Vagina (tissue), 2 donors: Measurements from ENCODE around the gene DNAJC4. TPM values are rescaled to one million over a fixed set of nuclear protein-coding genes. Genes with fewer than 3 reads are reported as not detected.

ENCODE experiments used
- DNase-seq, 2 donors: peaks; one replicate each; pipeline ENCODE4 v3.0.0-alpha.2; 2017; ENCODE audit errors: extremely low spot score in 2 of 2
- H3K27ac ChIP-seq: fragments of 200-600 bp; sonication (generic); one replicate; pipeline ENCODE4 v1.5.1; 2019
- H3K27me3 ChIP-seq: fragments of 200-600 bp; sonication (generic); one replicate; pipeline ENCODE4 v1.5.1; 2019
- H3K36me3 ChIP-seq, 2 donors: fragments of 200-600 bp; sonication (generic); one replicate each; pipeline ENCODE4 v1.5.1; 2017 to 2019
- H3K4me1 ChIP-seq: fragments of 200-600 bp; sonication (generic); one replicate; pipeline ENCODE4 v1.5.1; 2019
- H3K4me3 ChIP-seq, 2 donors: fragments of 200-600 bp; sonication (generic); 1 replicate in 1 of 2; 2 replicates in 1 of 2; pipeline ENCODE4 v1.5.1; 2016 to 2019
- H3K9me3 ChIP-seq: fragments of 200-600 bp; sonication (generic); one replicate; pipeline ENCODE4 v1.5.1; 2019
- CTCF ChIP-seq, 3 experiments: fragments of 450-650 bp in 2 of 3; fragments of 200-600 bp in 1 of 3; sonication (generic) in 1 of 3; IDR thresholded peaks; one replicate each; pipeline ENCODE4 v1.5.1; 2017 to 2019; ENCODE audit warnings: antibody characterized with exemption in 3 of 3, mild to moderate bottlenecking in 2 of 3, moderate library complexity in 2 of 3
- POLR2A ChIP-seq, 2 donors: fragments of 450-650 bp; IDR thresholded peaks; one replicate each; pipeline ENCODE4 v1.6.1; 2017; ENCODE audit warnings: antibody characterized with exemption in 2 of 2, mild to moderate bottlenecking in 2 of 2, moderate library complexity in 2 of 2
- POLR2AphosphoS5 ChIP-seq, 2 donors: sonication (generic); formaldehyde crosslinking; IDR thresholded peaks; one replicate each; pipeline ENCODE4 v1.9.0; 2017; ENCODE audit warnings: antibody characterized with exemption in 2 of 2, mild to moderate bottlenecking in 2 of 2, low read depth in 1 of 2; ENCODE audit not compliant: insufficient read depth in 1 of 2
- intact Hi-C: fragments of 100-400 bp; cut with DNase I; formaldehyde crosslinking; loops from one replicate; pipeline ENCODE4 v1.15.1; 2023
- total RNA-seq: library from RNA; depleted of rRNA; stranded (reverse); fragments of >200 nt; gene quantifications from one replicate; pipeline ENCODE4 v1.2.3, GENCODE V29; 2016

Gene DNAJC4
- total RNA-seq, 1 donor from 2014 or later = 43.7 TPM

- H3K36me3 ChIP-seq = no peaks in the 10 kb centered on the region
- no peaks in the 10 kb centered on the region for H3K4me1 ChIP-seq
- TF ChIP-seq POLR2AphosphoS5 (IDR thresholded peaks at IDR 0.05; ENCODE audit: insufficient read depth in 1 of 2, low read depth in 1 of 2) (no peak), POLR2A (IDR thresholded peaks at IDR 0.05) (no peak), CTCF (IDR thresholded peaks at IDR 0.05) (no peak)
- no peak overlapping the region for H3K27ac ChIP-seq
- H3K9me3 ChIP-seq = no peaks in the 10 kb centered on the region
- H3K27me3 ChIP-seq = no peaks in the 10 kb centered on the region
- intact Hi-C loops = no loop called here
- no peak overlapping the region for H3K4me3 ChIP-seq
- no peak for DNase-seq
Observed at GRCh38 chr11:64216879-64217278, 13.5 kb upstream of the DNAJC4 start.

GRCh38 chr11:64218628-64219353 lies 11.6 kb upstream of the DNAJC4 start:
- Histone ChIP-seq H3K27ac (no peak overlapping the region), H3K4me3 (no peak overlapping the region), H3K4me1 (peaks cover 10% of the 10 kb centered on the region), H3K36me3 (no peaks in the 10 kb centered on the region), H3K9me3 (no peaks in the 10 kb centered on the region), H3K27me3 (no peaks in the 10 kb centered on the region)
- intact Hi-C loops = no loop called here
- no peak for TF ChIP-seq POLR2A (IDR thresholded peaks at IDR 0.05)
- no peak for TF ChIP-seq CTCF (IDR thresholded peaks at IDR 0.05)
- no peak for TF ChIP-seq POLR2AphosphoS5 (IDR thresholded peaks at IDR 0.05; ENCODE audit: insufficient read depth in 1 of 2, low read depth in 1 of 2)
- no peak for DNase-seq

- TF ChIP-seq CTCF (IDR thresholded peaks at IDR 0.05) = no peak
- no peak for TF ChIP-seq POLR2A (IDR thresholded peaks at IDR 0.05)
- no peak for TF ChIP-seq POLR2AphosphoS5 (IDR thresholded peaks at IDR 0.05; ENCODE audit: insufficient read depth in 1 of 2, low read depth in 1 of 2)
- H3K9me3 ChIP-seq = no peaks in the 10 kb centered on the region
- H3K4me3 ChIP-seq = no peak overlapping the region
- H3K36me3 ChIP-seq = no peaks in the 10 kb centered on the region
- intact Hi-C loops = no loop called here
- H3K4me1 ChIP-seq = peaks cover 10% of the 10 kb centered on the region
- H3K27ac ChIP-seq = no peak overlapping the region
- no peaks in the 10 kb centered on the region for H3K27me3 ChIP-seq
- DNase-seq = no peak
Observed at GRCh38 chr11:64219354-64219684, 11.0 kb upstream of the DNAJC4 start.

- no peaks in the 10 kb centered on the region for H3K36me3 ChIP-seq
- intact Hi-C loops = no loop called here
- TF ChIP-seq CTCF (IDR thresholded peaks at IDR 0.05) = no peak
- no peak for TF ChIP-seq POLR2A (IDR thresholded peaks at IDR 0.05)
- TF ChIP-seq POLR2AphosphoS5 (IDR thresholded peaks at IDR 0.05; ENCODE audit: insufficient read depth in 1 of 2, low read depth in 1 of 2) = no peak
- no peaks in the 10 kb centered on the region for H3K27me3 ChIP-seq
- H3K4me3 ChIP-seq = no peak overlapping the region
- DNase-seq = no peak
- no peaks in the 10 kb centered on the region for H3K9me3 ChIP-seq
- no peak overlapping the region for H3K27ac ChIP-seq
- peaks cover 12% of the 10 kb centered on the region for H3K4me1 ChIP-seq
Observed at GRCh38 chr11:64219755-64220154, 10.6 kb upstream of the DNAJC4 start.

- intact Hi-C loops = no loop called here
- no peak for DNase-seq
- Histone ChIP-seq H3K27ac (no peak overlapping the region), H3K9me3 (no peaks in the 10 kb centered on the region), H3K36me3 (no peaks in the 10 kb centered on the region), H3K4me1 (peaks cover 17% of the 10 kb centered on the region), H3K4me3 (no peak overlapping the region), H3K27me3 (no peaks in the 10 kb centered on the region)
- no peak for TF ChIP-seq POLR2A (IDR thresholded peaks at IDR 0.05)
- no peak for TF ChIP-seq CTCF (IDR thresholded peaks at IDR 0.05)
- no peak for TF ChIP-seq POLR2AphosphoS5 (IDR thresholded peaks at IDR 0.05; ENCODE audit: insufficient read depth in 1 of 2, low read depth in 1 of 2)
Observed at GRCh38 chr11:64220271-64220670, 10.1 kb upstream of the DNAJC4 start.
